HL-60/S4 treated with retinoic acid at 250 ng/mL for 4 days and 3 days (cell line): Measurements from ENCODE around the gene RASSF5.
"Not testable (repeated sequence)": the region's sequence is repeated elsewhere in the genome, so short reads cannot be mapped to it uniquely, and the experiment has no call there.

Experiments used
- in situ Hi-C: fragments of 300-500 bp; cut with MboI; formaldehyde crosslinking; loops from 2 replicates; pipeline ENCODE4 v1.7.0; 2022; ENCODE audit warnings: low sequenced_read_pairs

RASSF5 gene

DNA sequence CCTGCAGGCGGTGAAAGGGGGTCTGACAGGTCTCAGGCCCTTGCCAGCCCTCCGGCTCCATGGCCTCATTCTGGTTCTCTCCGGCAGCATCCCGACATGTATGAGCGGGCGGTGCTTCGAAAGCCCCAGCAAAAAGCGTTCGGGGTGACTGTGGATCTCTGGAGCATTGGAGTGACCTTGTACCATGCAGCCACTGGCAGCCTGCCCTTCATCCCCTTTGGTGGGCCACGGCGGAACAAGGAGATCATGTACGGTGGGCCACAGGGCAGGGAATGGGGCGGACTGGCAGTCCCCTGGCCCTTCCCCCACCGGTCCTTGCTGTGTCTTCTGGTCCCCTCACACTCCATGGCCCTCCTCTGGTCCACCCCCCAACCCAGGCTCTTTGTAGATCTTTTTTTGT, 30.7 kb upstream of the RASSF5 start:
- in situ Hi-C loops: no loop called here

DNA sequence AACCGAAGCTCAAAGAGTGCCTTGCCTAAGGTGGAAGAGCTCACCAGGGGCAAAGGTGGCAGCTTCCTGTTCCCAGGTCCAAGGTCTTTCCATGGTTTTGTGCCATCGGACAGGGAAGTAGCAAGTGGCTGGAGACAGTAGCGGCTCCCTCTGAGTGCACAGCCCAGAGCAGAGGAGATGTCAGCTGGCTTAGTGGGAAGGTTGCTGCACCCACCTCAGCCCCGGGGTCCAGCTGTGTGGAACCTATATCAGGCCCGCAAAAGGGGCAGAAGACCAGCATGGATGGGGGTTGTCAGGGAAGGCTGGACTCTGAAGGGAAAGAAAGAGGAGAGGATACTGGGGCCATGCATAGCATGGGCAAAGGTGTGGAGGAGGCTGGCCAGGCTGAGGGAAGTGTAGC, 30.2 kb upstream of the RASSF5 start:
- in situ Hi-C loops: no loop called here

DNA sequence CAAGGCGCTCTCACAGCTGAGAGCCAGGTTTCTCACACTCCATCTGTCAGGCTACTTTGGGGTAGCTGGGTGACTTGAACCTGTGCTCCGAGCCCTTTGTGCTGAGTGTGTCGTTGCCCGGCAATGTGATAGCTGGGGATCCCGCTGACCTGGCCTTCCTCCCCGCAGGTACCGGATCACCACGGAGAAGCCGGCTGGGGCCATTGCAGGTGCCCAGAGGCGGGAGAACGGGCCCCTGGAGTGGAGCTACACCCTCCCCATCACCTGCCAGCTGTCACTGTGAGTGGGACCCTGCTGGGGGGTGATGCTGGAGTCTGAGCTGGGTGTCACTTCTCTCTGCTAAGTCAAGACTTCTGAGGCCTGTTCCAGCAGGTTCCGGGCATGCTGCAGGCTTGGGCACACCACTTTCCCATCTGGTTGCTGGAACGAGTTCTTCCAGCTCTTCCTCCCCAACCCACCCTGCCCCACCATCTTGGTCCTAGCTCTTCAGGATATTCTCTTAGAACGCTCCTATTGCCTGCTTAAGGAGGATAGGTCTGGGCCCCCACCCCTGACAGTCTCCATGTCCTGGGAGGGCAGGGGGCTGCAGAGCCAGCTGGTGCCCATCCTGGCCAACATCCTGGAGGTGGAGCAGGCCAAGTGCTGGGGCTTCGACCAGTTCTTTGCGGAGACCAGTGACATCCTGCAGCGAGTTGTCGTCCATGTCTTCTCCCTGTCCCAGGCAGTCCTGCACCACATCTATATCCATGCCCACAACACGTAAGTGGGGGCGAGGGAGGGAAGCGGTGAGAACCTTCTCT, 29.6 kb upstream of the RASSF5 start:
- in situ Hi-C loops: no loop called here

DNA sequence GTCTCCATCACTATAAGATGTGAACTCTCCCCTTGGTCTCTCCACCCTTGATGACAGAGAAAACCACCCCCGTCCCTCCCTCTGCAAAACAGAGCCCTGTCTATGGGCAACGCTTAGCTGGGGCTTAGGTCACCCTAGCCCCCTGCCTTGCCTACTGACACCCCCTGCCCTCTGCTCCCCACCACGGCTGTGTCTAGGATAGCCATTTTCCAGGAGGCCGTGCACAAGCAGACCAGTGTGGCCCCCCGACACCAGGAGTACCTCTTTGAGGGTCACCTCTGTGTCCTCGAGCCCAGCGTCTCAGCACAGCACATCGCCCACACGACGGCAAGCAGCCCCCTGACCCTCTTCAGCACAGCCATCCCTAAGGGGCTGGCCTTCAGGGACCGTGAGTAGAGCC, 28.6 kb upstream of the RASSF5 start:
- in situ Hi-C loops: no loop called here

DNA sequence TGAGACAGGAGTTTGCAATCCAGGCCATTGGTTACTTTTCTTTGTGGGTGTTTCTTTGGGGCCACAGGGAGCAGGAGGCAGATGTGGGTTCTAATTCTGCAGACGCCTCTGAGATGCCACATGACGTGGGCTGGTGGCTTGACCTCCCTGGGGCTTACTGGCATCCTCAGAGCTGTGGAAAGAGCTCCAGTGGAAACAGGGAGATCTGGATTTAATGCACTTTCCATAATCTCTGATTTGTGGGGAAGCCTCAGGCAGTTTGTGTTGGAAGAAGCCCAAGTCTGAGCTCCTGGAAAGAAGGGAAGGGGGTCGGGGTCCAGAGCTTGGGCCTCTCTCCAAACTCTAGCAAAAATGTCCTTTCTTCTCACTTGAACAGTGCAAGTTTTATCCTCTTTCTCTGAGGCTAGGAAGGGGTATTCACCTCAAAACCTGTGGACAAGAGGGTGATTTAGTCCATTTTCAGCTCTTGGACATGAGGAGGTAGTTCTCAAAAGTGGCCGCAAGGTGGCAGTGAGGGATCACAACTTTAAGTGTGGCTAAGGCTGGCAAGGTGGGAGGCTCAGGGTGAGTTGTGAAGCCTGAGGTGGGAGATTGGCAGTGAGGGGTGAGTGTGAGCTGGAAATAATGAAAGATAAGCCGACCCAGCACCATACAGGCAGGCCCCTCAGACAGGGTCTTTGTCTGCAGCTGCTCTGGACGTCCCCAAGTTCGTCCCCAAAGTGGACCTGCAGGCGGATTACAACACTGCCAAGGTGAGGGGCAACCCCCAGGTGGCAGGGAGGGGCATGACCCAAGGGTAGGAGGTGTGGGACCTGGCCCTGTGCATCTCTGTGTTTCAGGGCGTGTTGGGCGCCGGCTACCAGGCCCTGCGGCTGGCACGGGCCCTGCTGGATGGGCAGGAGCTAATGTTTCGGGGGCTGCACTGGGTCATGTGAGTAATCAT, 27.9 kb upstream of the RASSF5 start:
- in situ Hi-C loops: no loop called here

DNA sequence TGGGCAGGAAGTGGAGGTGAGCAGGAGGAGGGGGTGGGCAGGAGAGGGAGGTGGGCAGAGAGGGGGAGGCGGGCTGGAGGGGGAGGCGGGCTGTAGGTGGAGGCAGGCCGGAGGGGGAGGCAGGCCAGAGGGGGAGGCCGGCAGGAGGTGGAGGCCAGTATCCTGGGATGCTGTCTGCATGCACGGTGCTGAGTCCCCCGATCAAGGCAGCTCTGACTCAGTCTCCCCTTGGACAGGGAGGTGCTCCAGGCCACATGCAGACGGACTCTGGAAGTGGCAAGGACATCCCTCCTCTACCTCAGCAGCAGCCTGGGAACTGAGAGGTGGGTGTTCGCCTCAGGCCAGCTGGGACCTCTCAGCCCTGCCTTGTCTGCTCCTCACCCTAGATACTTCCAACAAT, 27.1 kb upstream of the RASSF5 start:
- in situ Hi-C loops: no loop called here

DNA sequence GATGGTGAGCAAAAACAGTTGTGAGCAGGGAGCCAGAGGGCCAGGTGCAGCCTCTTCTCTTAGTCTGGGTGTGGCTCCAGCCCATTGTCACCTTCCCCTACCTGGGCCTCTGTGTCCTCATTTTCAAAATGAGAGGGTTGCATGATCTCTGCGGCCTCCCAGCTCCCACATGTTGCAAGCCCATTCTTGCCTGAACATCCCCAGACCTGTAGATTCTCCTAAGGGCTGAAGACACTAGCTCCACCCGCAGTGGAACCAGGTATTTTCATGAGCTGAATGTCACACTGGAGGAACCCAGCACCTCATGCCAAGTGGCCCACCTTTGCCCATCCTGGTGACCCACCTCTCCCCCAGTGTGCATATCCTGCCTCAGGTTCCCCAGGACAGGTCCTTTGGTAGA, 24.7 kb upstream of the RASSF5 start:
- in situ Hi-C loops: no loop called here

DNA sequence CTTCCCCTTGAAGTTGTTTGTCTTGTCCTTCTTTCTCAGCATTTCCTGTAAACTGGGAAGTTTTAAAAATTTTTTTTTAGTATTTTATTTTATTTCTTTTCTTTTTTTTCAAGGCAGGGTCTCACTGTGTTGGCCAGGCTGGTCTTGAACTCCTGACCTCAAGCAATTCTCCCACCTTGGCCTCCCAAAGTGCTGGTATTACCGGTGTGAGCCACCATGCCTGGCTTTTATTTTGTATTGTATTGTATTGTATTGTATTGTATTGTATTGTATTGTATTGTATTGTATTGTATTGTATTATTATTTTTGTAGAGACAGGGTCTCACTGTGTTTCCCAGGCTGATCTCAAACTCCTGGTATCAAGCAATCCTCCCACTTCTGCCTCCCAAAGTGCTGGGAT, 23.5 kb upstream of the RASSF5 start:
- in situ Hi-C loops: not testable (repeated sequence)

DNA sequence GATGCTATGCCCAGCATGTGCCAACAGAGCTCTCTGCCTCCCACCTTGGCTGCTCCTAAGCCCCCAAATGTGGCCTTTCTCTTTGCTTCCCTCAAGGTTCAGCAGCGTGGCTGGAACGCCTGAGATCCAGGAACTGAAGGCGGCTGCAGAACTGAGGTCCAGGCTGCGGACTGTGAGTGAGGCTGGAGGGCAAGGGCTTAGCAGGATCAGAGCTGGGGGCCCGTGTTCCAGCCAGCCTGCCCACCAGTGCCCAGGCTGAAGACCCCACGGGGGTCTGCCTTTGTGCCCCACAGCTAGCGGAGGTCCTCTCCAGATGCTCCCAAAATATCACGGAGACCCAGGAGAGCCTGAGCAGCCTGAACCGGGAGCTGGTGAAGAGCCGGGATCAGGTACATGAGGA, 22.4 kb upstream of the RASSF5 start:
- in situ Hi-C loops: loop anchor here (5.0 kb wide), 1 partner anchor 97 kb away; no protein-coding TSS in a partner anchor

DNA sequence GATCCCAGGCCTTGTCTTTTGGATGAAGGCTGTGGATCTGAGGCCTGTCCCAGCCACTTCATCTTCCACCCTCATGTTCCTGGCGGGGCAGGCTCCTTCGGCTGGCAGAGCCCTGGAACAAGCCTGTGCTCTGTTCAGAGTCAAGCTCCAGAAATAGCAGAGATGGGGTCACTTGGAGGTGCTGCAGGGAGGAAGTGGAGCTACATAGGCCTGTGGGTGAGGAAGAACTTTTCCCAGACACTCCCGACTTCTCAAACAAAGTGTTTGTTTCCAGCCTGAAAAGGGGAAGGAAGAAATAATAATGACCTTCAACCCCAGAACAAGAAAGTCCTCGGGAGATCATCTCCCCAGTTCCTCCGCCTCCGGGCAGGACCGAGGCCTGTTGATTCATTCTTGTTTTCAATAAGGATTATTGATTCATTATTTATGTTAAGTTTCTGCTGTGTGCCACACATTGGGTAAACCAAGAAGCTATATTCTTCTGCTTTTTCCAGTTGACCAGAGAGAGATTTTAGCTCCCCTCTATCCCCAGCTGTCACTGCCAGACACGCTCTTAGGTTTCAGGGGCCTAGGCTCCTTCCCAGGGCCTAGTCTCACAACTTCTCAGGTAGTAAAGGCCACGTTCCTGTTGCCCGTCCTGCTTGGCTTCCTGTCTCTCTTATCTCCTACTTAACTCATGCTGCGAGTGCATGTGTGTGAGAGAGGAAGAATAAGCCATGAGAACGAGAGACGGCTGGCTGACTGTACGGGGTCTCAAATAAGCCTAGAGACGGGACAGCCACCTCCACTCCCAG, 20.1 kb upstream of the RASSF5 start:
- in situ Hi-C loops: loop anchor here (5.0 kb wide), 1 partner anchor 95 kb away; no protein-coding TSS in a partner anchor

DNA sequence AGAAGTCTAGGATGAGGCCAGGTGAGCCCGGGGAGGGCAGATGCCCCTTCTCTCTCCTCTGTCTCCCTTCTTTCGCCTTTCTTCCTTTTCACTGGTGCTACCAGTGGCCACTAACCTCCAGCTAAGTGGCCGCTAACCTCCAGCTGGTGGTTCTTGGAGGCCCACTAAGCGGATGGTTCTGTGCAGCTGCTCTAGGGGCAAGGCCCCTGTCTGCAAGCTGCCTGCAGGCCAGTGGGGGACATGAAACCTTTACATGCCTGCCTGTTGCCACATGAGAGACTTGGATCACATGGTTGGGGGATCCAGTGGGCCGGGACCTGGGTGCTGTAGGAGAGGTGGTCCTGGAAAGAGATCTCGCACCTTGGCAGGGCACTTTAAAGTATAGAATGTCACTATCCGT, 19.4 kb upstream of the RASSF5 start:
- in situ Hi-C loops: loop anchor here (5.0 kb wide), 1 partner anchor 94 kb away; no protein-coding TSS in a partner anchor

DNA sequence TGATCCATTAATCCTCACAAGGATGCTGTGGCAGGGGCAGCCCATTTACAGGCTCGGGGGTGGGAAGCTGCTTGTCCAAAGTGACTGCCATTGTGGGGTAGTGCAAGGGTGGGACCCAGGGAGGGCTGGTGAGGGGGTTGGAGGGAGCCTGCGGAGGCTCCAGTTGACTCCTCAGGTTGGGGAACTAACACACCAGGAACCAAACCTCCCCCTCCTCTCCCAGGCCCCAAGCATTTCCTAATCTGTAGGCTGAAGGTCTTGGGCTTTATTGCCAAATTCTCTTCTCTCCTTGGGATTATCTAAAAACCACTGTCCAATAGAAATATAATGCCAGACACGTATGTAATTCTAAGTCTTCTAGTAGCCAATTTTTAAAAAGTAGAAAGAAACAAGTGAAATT, 18.9 kb upstream of the RASSF5 start:
- in situ Hi-C loops: loop anchor here (5.0 kb wide), 1 partner anchor 94 kb away; no protein-coding TSS in a partner anchor

DNA sequence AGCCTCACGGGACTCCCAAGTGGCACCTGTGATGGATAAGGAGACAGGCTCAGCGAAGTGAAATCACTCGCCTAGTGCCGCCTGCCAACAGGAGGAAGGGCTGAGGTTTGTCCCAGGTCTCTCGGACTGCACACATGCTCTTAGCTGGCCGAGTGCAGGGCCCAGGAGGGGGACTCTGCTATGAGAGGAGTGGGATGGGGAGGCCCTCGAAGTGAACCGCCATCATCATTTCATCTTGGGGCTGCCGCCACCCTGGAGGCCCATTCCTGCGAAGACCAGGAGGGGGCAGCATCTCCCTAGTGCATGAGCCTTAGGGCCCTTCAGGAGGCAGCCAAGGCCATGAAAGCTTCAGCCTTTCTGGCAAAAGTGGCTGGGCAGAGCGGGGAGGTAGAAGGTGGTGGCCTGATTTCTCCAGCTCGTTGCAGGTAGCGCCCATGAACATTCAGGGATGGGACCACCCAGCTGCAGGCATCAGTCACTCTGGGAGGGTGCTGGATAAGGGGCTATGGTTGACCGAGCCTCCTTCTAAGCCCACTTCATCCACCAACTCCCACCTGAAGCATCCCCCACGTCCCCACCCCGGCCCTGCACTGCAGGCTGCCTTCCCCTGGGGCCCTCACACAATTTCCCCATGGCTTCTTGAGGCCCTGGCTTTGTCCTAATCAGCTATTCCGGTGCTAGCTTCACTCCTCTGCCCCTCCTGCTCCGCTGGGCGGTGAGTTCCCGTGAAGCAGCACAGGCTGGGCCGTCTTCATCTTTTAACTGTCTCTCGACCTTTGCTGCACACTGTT, 17.2 kb upstream of the RASSF5 start:
- in situ Hi-C loops: loop anchor here (5.0 kb wide), 1 partner anchor 92 kb away; no protein-coding TSS in a partner anchor

DNA sequence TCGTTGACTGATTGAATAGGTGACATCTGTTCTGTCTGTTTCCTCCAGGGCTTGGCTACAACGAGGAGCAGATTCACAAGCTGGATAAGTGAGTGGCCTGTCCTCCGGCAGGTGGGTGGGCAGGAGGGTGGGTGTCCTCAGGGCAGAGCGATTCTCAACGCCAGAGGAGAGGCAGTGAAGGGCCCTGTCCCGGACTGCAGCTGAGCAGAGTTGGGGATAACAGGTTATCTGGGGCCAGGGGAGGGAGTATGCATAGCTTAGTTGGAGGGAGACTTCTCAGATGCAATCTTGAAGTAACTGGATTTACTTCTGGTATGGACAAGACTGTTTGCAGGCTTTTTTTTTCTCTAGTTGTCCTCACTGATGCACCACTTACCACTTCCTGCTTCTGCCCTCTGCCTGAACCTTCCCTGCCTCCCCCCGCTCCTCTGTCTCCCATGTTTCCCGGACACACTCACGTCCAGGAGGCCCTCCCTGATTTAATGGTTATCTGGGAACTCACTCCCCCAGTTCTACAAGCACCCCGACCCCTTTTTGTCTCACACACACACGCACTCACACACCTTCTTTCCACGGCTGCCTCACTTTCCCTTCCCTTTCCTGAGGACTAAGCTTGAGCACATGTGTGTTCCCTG, 16.4 kb upstream of the RASSF5 start:
- in situ Hi-C loops: no loop called here

DNA sequence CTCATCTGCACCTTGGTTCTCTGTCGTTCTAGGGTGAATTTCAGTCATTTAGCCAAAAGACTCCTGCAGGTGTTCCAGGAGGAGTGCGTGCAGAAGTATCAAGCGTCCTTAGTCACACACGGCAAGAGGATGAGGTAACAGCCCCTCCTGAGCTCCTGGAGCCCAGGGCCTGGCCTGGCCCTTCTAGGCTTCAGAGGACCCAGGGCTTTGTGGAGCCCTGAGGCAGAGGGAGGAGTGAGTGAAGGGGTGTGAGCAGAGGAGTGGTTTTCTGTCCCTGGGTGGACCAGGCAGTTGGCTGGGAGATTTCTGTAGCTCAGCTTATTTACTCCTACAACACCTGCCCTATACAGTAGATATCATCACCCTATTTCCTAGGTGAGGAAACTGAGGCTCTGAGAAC, 15.7 kb upstream of the RASSF5 start:
- in situ Hi-C loops: no loop called here

DNA sequence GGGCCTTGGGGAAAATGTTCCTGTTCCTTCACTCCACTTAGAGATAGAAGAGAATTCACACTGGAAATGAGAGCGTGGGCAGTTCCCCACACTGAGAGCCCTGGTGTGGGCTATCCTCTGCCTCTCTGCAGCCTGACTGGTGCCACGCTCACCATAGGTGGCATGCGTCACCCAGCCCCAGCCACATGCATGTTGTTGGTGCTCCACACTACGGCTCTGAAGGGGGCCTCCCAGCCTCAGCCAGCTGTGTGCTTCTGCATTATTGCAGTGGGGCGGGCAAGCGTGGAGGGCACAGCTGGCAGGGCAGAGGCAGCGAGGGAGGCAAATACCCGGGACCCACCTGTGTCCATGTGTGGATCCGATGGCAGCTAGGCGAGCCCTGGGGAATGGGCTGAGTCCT, 14.7 kb upstream of the RASSF5 start:
- in situ Hi-C loops: no loop called here

DNA sequence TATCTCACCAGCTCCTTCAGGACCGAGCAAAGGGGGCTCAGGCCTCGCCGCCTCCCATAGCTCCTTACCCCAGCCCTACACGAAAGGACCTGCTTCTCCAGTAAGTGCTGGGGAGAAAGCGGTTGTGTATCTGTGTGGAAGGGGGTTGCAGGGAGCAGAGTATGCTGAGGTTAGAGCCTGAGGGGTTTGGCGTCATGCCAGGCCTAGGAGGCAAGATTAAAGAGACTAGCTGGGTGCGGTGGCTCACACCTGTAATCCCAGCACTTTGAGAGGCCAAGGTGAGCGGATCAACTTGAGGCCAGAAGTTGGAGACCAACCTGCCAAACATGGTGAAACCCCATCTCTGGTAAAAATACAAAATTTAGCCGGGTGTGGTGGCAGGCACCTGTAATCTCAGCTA, 14.1 kb upstream of the RASSF5 start:
- in situ Hi-C loops: no loop called here

DNA sequence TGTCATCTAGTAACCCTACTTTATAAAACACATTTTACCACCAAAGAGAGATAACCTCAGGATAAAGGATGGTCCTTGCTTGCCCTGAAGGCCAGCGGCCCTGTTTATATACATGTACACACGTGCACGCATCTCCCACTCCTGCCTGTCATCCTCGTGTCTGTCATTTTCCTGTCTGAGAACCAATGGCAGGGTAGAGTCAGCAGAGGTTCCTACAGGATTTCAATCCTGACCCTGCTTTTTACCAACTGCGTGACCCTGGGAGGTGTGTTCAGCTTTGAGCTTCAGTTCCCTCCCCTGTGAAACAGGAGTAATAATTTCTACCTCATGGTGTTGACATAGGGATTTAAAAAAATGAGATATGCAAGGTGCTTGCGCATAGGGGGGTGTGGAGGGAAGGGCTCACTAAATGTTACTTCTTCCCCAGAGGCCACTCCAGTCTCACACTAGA, 12.3 kb upstream of the RASSF5 start:
- in situ Hi-C loops: no loop called here

DNA sequence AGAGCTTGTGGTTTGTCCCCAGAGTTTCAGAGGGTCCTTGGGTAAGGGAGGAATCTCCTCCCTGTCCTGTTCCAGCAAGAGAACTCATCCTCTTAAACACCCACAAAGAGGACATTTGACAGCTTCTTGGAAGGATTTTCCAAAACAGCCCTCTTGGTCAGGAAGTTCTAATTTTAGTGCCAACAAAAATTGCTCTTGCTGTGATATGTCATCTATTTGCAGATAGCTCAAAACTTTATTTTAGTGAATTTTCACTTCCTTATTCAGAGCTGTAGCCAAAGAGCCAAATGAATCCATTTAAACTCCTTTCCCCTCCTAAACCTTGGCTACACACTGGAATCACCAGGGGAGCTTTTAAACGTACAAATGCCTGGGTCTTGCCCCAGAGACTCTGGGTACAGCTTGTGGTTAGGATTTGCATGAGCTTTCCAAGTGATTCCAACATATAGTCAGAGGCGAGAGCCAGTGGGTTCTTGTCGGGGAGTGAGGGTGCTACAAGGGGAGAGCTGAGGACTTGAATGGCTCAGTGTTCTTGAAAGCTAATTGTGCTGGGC, 11.8 kb upstream of the RASSF5 start:
- in situ Hi-C loops: no loop called here
